Suprapubic skin (tissue), 4 donors: ENCODE results near the gene CSAD. TPM values are rescaled to one million over a fixed set of nuclear protein-coding genes. Genes with fewer than 3 reads are reported as not detected.

Source experiments
- DNase-seq, 2 donors: peaks; one replicate each; pipeline ENCODE4 v3.0.0-alpha.2; 2019; ENCODE audit warnings: low spot score in 2 of 2
- H3K27ac ChIP-seq: fragments of 200-600 bp; sonication (generic); one replicate; pipeline ENCODE4 v1.5.1; 2019
- H3K27me3 ChIP-seq: fragments of 200-600 bp; sonication (generic); one replicate; pipeline ENCODE4 v1.5.1; 2019
- H3K36me3 ChIP-seq: fragments of 200-600 bp; sonication (generic); one replicate; pipeline ENCODE4 v1.5.1; 2019
- H3K4me1 ChIP-seq: fragments of 200-600 bp; sonication (generic); one replicate; pipeline ENCODE4 v1.5.1; 2019
- H3K4me3 ChIP-seq: fragments of 200-600 bp; sonication (generic); one replicate; pipeline ENCODE4 v1.5.1; 2019; ENCODE audit warnings: mild to moderate bottlenecking
- H3K9me3 ChIP-seq: fragments of 200-600 bp; sonication (generic); one replicate; pipeline ENCODE4 v1.5.1; 2019
- EP300 ChIP-seq: sonication (generic); formaldehyde crosslinking; IDR thresholded peaks from one replicate; pipeline ENCODE4 v1.6.1; 2017; ENCODE audit warnings: antibody characterized with exemption
- POLR2A ChIP-seq, 2 donors: fragments of 450-650 bp; IDR thresholded peaks; one replicate each; pipeline ENCODE4 v1.6.1; 2017; ENCODE audit warnings: antibody characterized with exemption in 2 of 2, mild to moderate bottlenecking in 2 of 2, moderate library complexity in 2 of 2
- POLR2AphosphoS5 ChIP-seq, 3 donors: sonication (generic); formaldehyde crosslinking; IDR thresholded peaks; one replicate each; pipeline ENCODE4 v1.6.1; 2017; ENCODE audit warnings: antibody characterized with exemption in 3 of 3
- WGBS: methylation state at CpG from one replicate; pipeline ENCODE4 v1.1.5; 2018; 5-methylcytosine and 5-hydroxymethylcytosine counted together
- total RNA-seq, 4 donors: library from RNA; depleted of rRNA; stranded (reverse); fragments of >200 nt; gene quantifications; one replicate each; pipeline ENCODE4 v1.1.0, GENCODE V29; 2016
- TF ChIP-seq, protein P1 (sequence below), 2 donors: fragments of 200-600 bp in 1 of 2; fragments of 450-650 bp in 1 of 2; sonication (generic) in 1 of 2; IDR thresholded peaks; one replicate each; pipeline ENCODE4 v1.5.1; 2016 to 2019; ENCODE audit warnings: antibody characterized with exemption in 2 of 2, mild to moderate bottlenecking in 1 of 2, moderate library complexity in 1 of 2

CSAD gene
- total RNA-seq, 4 donors from 2014 or later: 35.6 to 175 (median 56.7) TPM

- peaks cover 11% of the 10 kb centered on the region for H3K36me3 ChIP-seq
- 95% methylated on average over 3 of the region's 8 CpGs for WGBS
- no peak overlapping the region for H3K27ac ChIP-seq
- no peak for DNase-seq
- TF ChIP-seq EP300 (no peak), POLR2A (IDR thresholded peaks at IDR 0.05) (no peak), POLR2AphosphoS5 (IDR thresholded peaks at IDR 0.05) (no peak)
- TF ChIP-seq, protein P1, sequence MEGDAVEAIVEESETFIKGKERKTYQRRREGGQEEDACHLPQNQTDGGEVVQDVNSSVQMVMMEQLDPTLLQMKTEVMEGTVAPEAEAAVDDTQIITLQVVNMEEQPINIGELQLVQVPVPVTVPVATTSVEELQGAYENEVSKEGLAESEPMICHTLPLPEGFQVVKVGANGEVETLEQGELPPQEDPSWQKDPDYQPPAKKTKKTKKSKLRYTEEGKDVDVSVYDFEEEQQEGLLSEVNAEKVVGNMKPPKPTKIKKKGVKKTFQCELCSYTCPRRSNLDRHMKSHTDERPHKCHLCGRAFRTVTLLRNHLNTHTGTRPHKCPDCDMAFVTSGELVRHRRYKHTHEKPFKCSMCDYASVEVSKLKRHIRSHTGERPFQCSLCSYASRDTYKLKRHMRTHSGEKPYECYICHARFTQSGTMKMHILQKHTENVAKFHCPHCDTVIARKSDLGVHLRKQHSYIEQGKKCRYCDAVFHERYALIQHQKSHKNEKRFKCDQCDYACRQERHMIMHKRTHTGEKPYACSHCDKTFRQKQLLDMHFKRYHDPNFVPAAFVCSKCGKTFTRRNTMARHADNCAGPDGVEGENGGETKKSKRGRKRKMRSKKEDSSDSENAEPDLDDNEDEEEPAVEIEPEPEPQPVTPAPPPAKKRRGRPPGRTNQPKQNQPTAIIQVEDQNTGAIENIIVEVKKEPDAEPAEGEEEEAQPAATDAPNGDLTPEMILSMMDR (IDR thresholded peaks at IDR 0.05): no peak
- no peaks in the 10 kb centered on the region for H3K27me3 ChIP-seq
- H3K4me3 ChIP-seq: no peak overlapping the region
- H3K9me3 ChIP-seq: no peaks in the 10 kb centered on the region
- peaks cover 4% of the 10 kb centered on the region for H3K4me1 ChIP-seq
Observed at GRCh38 chr12:53161119-53161911, 19.4 kb downstream of the CSAD start.

DNA sequence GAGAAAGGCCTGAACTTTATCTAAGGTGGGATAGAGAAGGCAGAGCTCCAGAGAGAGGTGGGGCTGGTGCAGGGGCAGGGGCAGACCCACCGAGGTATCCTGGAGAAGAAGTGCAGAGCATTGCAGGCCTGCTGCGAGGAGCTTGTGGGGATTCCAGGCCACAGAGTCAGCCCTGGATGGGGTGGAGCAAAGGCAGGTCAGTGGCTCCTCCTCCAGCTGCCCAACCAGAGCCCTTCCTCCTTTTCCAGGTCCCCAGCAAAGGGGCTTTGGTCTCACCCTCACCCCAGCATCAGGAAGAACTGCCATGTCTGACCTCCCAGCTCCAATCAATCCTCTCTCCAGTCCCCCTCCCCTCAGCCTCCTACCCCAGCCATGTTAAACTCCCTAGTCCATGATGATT is 20.1 kb downstream of the CSAD start:
- TF ChIP-seq EP300 (no peak), POLR2A (IDR thresholded peaks at IDR 0.05) (no peak), POLR2AphosphoS5 (IDR thresholded peaks at IDR 0.05) (no peak)
- TF ChIP-seq, protein P1 (IDR thresholded peaks at IDR 0.05): no peak
- peaks cover 4% of the 10 kb centered on the region for H3K4me1 ChIP-seq
- no peak overlapping the region for H3K4me3 ChIP-seq
- H3K36me3 ChIP-seq: peaks cover 8% of the 10 kb centered on the region
- H3K9me3 ChIP-seq: no peaks in the 10 kb centered on the region
- DNase-seq: no peak
- WGBS: 86% methylated on average over 2 of the region's 2 CpGs
- H3K27ac ChIP-seq: no peak overlapping the region
- H3K27me3 ChIP-seq: no peaks in the 10 kb centered on the region

DNA sequence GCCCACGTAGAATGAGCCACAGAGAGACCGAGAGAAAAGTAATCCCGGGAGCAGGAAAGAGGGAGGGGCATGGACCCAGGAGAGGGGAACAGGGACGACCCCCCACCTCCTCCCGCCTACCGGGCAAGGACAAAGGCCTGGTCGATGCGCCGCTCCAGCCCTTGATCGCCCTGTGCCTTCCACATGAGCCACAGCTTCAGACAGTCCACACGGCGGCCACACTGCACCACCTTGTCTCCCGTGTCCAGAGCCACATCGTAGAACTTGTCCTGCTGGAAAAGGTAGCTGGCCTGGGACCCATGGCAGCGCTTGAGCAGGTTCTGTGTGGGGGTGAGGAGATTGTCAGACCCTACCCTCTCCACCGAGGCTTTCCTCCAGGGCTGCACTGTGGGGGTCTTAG is 20.7 kb downstream of the CSAD start:
- no peak for DNase-seq
- no peak overlapping the region for H3K4me3 ChIP-seq
- H3K4me1 ChIP-seq: peaks cover 4% of the 10 kb centered on the region
- no peaks in the 10 kb centered on the region for H3K27me3 ChIP-seq
- WGBS: 87% methylated on average over 16 of the region's 16 CpGs
- H3K9me3 ChIP-seq: no peaks in the 10 kb centered on the region
- TF ChIP-seq EP300: no peak
- H3K27ac ChIP-seq: no peak overlapping the region
- H3K36me3 ChIP-seq: peaks cover 7% of the 10 kb centered on the region

- H3K27me3 ChIP-seq: no peaks in the 10 kb centered on the region
- peaks cover 7% of the 10 kb centered on the region for H3K36me3 ChIP-seq
- no peaks in the 10 kb centered on the region for H3K9me3 ChIP-seq
- no peak overlapping the region for H3K4me3 ChIP-seq
- H3K27ac ChIP-seq: no peak overlapping the region
- peaks cover 4% of the 10 kb centered on the region for H3K4me1 ChIP-seq
- TF ChIP-seq POLR2A (IDR thresholded peaks at IDR 0.05) (no peak), EP300 (no peak)
- TF ChIP-seq, protein P1 (IDR thresholded peaks at IDR 0.05): peak; percentile 84 to 95
- DNase-seq: peak; percentile 92
- WGBS: 23% methylated on average over 13 of the region's 14 CpGs
Observed at GRCh38 chr12:53159195-53159839, 21.4 kb downstream of the CSAD start.

DNA sequence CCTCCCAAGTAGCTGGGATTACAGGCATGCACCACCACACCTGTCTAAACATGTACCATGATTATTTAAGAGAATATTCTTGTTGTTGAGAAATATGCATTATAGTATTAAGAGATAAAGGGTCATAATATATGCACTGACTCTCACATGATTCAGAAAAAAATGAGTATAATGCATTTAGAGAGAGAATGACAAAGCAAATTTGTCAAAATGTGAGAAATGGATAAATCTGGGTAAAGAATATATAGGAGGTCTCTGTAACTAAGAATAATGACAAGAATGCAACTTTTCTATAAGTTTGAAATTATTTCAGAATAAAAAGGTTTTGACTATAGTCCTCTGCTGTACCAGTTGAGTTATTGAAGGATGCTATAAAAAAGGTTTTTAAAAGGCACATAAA is 28.3 kb downstream of the CSAD start:
- TF ChIP-seq, protein P1 (IDR thresholded peaks at IDR 0.05): no peak
- TF ChIP-seq POLR2A (IDR thresholded peaks at IDR 0.05): no peak
- no peak for TF ChIP-seq POLR2AphosphoS5 (IDR thresholded peaks at IDR 0.05)
- TF ChIP-seq EP300: no peak
- Histone ChIP-seq H3K4me1 (no peaks in the 10 kb centered on the region), H3K27ac (no peak overlapping the region), H3K36me3 (no peaks in the 10 kb centered on the region), H3K27me3 (no peaks in the 10 kb centered on the region), H3K4me3 (no peak overlapping the region), H3K9me3 (no peaks in the 10 kb centered on the region)
- no peak for DNase-seq
